ENCODE results near the gene ANOS1. TPM values are rescaled to one million over a fixed set of nuclear protein-coding genes. Genes with fewer than 3 reads are reported as not detected.
"Not testable (repeated sequence)": the region's sequence is repeated elsewhere in the genome, so short reads cannot be mapped to it uniquely, and the experiment has no call there.

Gene ANOS1
- polyA plus RNA-seq, 3 donors, result 7.4 to 9.4 (median 8.3) TPM

GRCh38 chrX:8635812-8636211 is 96.1 kb downstream of the ANOS1 start:
- no peak for DNase-seq

GRCh38 chrX:8632924-8633323 is 99.0 kb downstream of the ANOS1 start:
- DNase-seq, result no peak

- DNase-seq, result no peak
These were observed 102.1 kb downstream of the ANOS1 start for GRCh38 chrX:8629871-8630270.

- DNase-seq, result no peak
These were observed 104.1 kb downstream of the ANOS1 start for GRCh38 chrX:8627796-8628195.

GRCh38 chrX:8607326-8607725 is 124.6 kb downstream of the ANOS1 start:
- DNase-seq, result no peak

- DNase-seq, result no peak
These were observed 127.8 kb downstream of the ANOS1 start for GRCh38 chrX:8604131-8604530.

- DNase-seq, result no peak
These were observed 140.4 kb downstream of the ANOS1 start for GRCh38 chrX:8591501-8591900.

GRCh38 chrX:8586953-8587352 is 145.0 kb downstream of the ANOS1 start:
- peak; percentile 8 for DNase-seq

- no peak for DNase-seq
These were observed 152.3 kb downstream of the ANOS1 start for GRCh38 chrX:8579602-8580001.

- no peak for DNase-seq
These were observed 155.1 kb downstream of the ANOS1 start for GRCh38 chrX:8576821-8577220.

- no peak for DNase-seq
These were observed 166.2 kb downstream of the ANOS1 start for GRCh38 chrX:8565729-8566128.

- no peak for DNase-seq
These were observed 183.5 kb downstream of the ANOS1 start for GRCh38 chrX:8548446-8548845.

- DNase-seq, result no peak
These were observed 185.2 kb downstream of the ANOS1 start for GRCh38 chrX:8546715-8547114.

- no peak for DNase-seq
These were observed 211.1 kb downstream of the ANOS1 start for GRCh38 chrX:8520791-8521190.

- no peak for DNase-seq
These were observed 211.8 kb downstream of the ANOS1 start for GRCh38 chrX:8520178-8520577.

- DNase-seq, result no peak
These were observed 227.5 kb downstream of the ANOS1 start for GRCh38 chrX:8504451-8504850.

GRCh38 chrX:8502101-8502500 is 229.8 kb downstream of the ANOS1 start:
- not testable (repeated sequence) for DNase-seq

GRCh38 chrX:8500203-8500602 is 231.7 kb downstream of the ANOS1 start:
- no peak for DNase-seq

GRCh38 chrX:8495036-8495435 is 236.9 kb downstream of the ANOS1 start:
- not testable (repeated sequence) for DNase-seq

GRCh38 chrX:8484360-8484949 is 247.5 kb downstream of the ANOS1 start:
- DNase-seq, result no peak

All from renal pelvis (tissue), 4 donors.